Measurements from ENCODE around the gene PER3. TPM values are rescaled to one million over a fixed set of nuclear protein-coding genes. Genes with fewer than 3 reads are reported as not detected.

Gene PER3
- total RNA-seq, 1 experiment from 2014 or later, result 5.8 TPM

DNA sequence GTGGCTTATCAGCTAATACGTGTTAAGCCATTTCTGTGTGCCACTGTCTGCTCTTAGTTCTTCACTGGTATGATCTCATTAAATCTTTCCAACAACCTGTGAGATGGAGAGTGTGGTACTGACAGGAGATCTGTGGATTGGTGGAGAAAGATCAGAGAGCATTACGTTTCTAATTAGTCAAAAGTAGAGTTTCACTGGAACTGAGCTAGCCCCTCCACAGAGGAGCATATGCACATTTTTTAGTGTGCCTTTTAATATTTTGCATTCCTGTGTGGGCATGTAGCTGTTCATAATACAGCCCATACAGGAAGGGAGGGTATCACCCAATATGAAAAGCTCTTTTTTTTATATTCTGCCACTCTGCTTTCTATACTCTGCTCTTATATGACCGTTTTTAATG is 37.2 kb downstream of the PER3 start:
- H3K27ac ChIP-seq (ENCODE audit: low read depth, low read length), result no peak overlapping the region
- intact Hi-C loops (cut with micrococcal nuclease), result no loop called here
- H3K9me3 ChIP-seq (ENCODE audit: control insufficient read depth in 1 of 2, insufficient read depth in 1 of 2, low read depth in 1 of 2, low read length in 2 of 2), result no peaks in the 10 kb centered on the region
- no peak overlapping the region for H2AFZ ChIP-seq (ENCODE audit: low read depth, low read length, poor library complexity, severe bottlenecking)
- no peaks in the 10 kb centered on the region for H3K9me2 ChIP-seq (ENCODE audit: insufficient read depth)
- ChIA-PET RAD21 (ENCODE audit: low non-redundant PET in 1 of 2, low total read pairs in 2 of 2, uncharacterized antibody in 2 of 2, unreplicated experiment in 2 of 2) (interaction anchor here in 1 of 2 experiments (0.6 kb wide), 1 partner anchor 13 kb away, joined by 3 read pairs; no protein-coding TSS in a partner anchor), POLR2A (no interaction called here), CTCF (interaction anchor here (1.2 kb wide), 1 partner anchor 13 kb away, joined by 6 read pairs; no protein-coding TSS in a partner anchor)
- no peaks in the 10 kb centered on the region for H3K27me3 ChIP-seq (ENCODE audit: insufficient read depth, low read length)
- no peak overlapping the region for H3K9ac ChIP-seq (ENCODE audit: low read length)
- DNase-seq (ENCODE audit: low read depth, low spot score) (no peak), ATAC-seq (no peak)
- no peaks in the 10 kb centered on the region for H3K79me2 ChIP-seq (ENCODE audit: insufficient read depth, low read length)
- no TSS peak for BruUV-seq (replicated peaks)
- H3K36me3 ChIP-seq (ENCODE audit: control insufficient read depth in 1 of 2, insufficient read depth in 2 of 2, low read length in 2 of 2), result no peaks in the 10 kb centered on the region; a peak in 1 of 4 replicates
- no peaks in the 10 kb centered on the region for H3K4me1 ChIP-seq (ENCODE audit: control insufficient read depth in 1 of 2, insufficient read depth in 2 of 2, low read length in 2 of 2)
- TF ChIP-seq CEBPB (IDR thresholded peaks at IDR 0.05; ENCODE audit: low read depth) (no peak), POLR2A (IDR thresholded peaks at IDR 0.05; ENCODE audit: borderline replicate concordance, extremely low read depth, insufficient read depth, insufficient read length) (no peak), EZH2phosphoT487 (IDR thresholded peaks at IDR 0.05; ENCODE audit: borderline replicate concordance) (no peak), YY1 (IDR thresholded peaks at IDR 0.05; ENCODE audit: extremely low read depth, insufficient replicate concordance, low read depth, low read length) (no peak), SP1 (IDR thresholded peaks at IDR 0.05; ENCODE audit: low read depth) (no peak), POLR2AphosphoS5 (IDR thresholded peaks at IDR 0.05; ENCODE audit: low read depth, low read length) (no peak), ZNF274 (IDR thresholded peaks at IDR 0.05; ENCODE audit: low read depth, low read length) (no peak)
- TF ChIP-seq, protein P1, sequence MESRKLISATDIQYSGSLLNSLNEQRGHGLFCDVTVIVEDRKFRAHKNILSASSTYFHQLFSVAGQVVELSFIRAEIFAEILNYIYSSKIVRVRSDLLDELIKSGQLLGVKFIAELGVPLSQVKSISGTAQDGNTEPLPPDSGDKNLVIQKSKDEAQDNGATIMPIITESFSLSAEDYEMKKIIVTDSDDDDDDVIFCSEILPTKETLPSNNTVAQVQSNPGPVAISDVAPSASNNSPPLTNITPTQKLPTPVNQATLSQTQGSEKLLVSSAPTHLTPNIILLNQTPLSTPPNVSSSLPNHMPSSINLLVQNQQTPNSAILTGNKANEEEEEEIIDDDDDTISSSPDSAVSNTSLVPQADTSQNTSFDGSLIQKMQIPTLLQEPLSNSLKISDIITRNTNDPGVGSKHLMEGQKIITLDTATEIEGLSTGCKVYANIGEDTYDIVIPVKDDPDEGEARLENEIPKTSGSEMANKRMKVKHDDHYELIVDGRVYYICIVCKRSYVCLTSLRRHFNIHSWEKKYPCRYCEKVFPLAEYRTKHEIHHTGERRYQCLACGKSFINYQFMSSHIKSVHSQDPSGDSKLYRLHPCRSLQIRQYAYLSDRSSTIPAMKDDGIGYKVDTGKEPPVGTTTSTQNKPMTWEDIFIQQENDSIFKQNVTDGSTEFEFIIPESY (IDR thresholded peaks at IDR 0.05; ENCODE audit: extremely low read depth, insufficient replicate concordance, low read length), result no peak
- no peak overlapping the region for H3K4me2 ChIP-seq (ENCODE audit: low read length)
- H3K4me3 ChIP-seq (replicated peaks in 1 of 2; ENCODE audit: low read depth in 1 of 2, low read length in 2 of 2), result no peak overlapping the region
- no peaks in the 10 kb centered on the region for H4K20me1 ChIP-seq (ENCODE audit: insufficient read depth)

Data from HCT116 (cell line).